HG02759 (cell line): ENCODE data around the gene ME2.
"Not testable (repeated sequence)": the region's sequence is repeated elsewhere in the genome, so short reads cannot be mapped to it uniquely, and the experiment has no call there.

Experiments used
- ATAC-seq: cut with Tn5 transposase; IDR thresholded peaks from one replicate; pipeline ENCODE4 v1.9.1; 2021; ENCODE audit warnings: mild to moderate bottlenecking, moderate library complexity; ENCODE audit not compliant: unreplicated experiment

The ME2 gene

DNA sequence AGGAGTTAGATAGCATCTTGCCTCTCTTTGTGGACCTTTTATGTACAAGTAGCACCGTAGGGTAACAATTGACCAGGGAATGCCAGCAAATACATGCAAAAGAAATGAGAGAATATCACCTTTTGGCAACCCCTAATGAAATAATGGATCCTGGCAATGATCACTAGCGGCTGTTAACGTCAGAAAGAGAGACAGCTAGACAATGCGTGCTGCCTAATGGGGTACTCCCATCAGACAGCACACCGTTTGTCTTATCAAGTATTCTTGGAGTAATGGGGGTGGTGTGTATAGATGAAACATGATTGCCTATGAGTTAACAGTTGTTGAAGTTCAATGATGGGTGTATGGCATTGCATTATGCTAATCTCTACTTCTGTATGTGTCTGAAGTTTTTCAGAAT, 90.5 kb downstream of the ME2 start:
- no peak for ATAC-seq

DNA sequence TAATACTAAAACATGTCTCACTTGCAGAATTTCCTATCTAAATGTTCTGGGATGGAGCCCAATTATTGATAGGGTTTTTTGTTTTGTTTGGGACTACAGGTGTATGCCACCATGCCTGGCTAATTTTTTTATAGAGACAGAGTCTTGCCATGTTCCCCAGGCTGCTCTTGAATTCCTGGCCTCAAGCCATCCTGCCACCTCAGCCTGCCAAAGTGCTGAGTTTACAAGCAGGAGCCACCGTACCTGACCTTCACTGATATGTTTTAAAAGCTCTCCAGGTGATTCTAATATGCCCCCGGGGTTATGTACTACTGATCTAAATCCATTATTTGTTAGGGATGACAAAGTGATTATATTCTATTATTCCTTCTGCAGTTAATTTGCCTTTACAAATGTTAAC, 91.1 kb downstream of the ME2 start:
- no peak for ATAC-seq

DNA sequence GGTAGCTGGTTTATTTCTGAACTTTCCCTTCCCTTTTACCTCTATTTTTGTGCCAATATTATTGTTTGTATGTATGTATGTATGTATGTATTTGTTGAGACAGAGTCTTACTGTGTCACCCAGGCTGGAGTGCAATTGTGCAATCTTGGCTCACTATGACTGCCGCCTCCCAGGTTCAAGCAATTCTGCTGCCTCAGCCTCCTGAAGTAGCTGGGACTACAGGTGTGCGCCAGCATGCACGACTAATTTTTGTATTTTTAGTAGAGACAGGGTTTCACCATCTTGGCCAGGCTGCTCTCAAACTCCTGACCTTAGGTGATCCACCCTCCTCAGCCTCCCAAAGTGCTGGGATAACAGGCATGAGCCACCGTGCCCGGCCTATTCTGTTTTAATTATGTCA, 93.5 kb downstream of the ME2 start:
- not testable (repeated sequence) for ATAC-seq

DNA sequence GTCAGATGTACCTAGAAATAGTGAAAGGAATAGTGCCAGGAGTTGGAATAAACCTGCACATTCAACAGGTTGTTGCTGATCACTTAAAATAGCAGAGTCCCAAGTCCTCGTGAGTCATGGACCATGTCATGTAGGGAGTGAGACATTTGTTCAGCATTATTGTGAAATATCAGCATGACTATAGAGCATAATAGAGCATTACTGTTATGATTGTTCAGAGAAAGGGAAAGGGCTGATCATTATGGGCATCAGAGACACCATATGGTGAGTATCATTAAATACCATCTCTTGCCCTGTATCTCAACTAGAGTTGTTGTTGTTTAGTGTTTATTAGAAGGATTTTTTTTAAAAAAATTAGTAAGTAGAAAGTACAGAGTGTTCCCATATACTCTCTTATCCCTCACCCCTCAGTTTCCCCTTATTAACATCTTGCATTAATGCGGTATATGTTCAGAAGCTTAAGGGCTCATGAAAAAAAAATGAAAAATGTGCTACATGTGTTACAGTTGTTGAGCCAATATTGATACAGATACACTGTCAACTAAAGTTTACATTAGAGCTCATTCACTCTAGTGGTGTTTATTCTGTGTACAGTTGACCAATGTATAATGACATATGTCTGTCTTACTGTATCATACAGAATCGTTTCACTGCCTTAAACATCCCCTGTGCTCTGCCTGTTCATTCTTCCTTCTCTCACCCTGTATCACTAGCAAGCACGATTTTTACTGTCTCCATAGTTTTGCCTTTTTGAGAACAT, 94.6 kb downstream of the ME2 start:
- ATAC-seq, result no peak

DNA sequence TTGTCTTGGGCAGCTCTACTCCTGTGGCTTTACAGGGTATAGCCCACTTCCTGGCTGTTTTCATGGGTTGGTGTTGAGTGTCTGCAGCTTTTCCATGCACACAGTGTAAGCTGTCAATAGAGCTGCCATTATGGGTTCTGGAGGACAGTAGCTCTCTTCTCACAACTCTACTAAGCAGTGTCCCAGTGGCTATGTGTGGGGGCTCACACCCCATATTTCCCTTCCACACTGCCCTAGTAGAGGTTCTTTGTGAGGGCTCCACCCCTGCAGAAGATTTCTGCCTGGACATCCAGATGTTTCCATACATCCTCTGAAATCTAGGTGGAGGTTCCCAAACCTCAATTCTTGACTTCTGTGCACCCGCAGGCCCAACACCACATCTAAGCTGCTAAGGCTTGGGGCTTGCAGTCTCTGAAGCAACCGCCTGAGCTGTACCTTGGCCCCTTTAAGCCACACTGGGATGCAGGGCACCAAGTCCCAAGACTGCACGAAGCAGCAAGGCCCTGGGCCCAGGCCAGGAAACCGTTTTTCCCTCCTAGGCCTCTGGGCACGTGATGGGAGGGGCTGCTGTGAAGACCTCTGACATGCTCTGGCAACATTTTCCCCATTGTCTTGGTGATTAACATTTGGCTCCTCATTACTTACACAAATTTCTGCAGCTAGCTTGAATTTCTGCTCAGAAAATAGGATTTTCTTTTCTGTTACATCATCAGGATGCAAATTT, 98.3 kb downstream of the ME2 start:
- ATAC-seq, result no peak

DNA sequence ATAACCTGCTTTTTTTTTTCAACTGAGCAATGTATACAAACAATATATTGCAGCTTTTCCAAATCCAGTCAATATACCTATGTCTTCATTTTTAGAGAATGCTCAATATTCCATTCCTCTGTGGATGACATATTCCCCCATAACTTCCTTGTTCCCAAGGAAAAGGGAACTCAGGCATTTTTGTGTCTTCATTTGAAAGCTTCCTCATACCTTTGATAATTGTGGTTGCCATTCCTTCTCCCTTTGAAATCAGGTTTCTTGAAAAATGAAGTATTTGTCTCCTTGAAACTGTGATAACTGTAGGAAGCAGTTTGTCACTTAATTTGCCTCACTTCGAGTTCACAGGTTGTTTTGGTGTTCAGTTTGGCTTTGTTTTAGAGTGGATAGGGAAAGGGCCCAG, 102.5 kb downstream of the ME2 start:
- no peak for ATAC-seq

DNA sequence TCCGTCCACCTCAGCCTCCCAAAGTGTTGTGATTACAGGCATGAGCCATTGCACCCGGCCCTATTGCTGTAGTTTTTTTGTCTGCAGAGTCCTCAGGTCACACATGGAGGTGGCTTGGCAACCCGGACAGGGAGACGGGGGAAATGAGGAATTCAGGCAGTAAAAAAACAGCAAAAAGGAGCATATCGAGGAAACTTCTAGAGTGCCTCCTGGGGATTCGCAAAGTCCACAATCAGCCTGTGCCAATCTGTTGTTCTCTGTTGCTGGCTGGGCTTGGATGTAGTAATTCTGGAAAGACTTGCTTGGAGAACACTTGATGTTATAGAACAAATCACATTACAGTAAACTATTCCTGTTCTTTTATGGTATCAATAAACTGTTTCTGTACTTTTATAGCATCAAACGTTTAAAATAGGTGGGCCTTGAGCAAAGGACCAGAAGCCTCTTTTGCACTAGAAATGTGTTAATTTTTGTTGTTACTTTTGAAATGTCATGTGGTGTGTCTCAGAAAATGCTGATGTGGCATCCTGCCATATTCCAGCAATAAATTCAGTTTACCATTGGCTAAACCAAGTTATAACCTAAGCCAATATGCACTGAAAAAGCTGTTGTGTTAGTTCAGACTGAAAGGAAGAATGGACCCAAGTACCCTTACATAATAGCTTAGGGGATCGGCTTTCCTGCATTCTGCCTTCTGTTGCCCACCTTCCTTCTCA, 103.3 kb downstream of the ME2 start:
- ATAC-seq, result no peak

DNA sequence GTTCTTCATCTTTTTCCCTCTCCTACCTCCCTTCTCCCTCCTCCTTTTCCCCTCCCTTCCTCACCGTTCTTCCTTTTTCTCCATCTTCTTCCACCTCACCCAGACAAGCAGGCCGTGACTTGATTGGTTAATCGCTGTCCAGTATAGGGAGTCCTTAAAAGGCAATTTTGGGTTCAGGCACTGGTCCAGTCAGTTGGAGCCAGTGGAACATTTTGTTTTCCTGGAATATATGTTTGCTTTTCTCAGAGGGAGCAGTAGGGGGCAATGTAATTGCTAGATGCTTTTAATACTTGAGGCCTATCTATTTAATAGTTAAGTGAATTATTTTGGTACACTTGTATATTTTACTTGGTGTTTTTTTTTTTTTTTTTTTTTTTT, 103.9 kb downstream of the ME2 start:
- ATAC-seq, result no peak

DNA sequence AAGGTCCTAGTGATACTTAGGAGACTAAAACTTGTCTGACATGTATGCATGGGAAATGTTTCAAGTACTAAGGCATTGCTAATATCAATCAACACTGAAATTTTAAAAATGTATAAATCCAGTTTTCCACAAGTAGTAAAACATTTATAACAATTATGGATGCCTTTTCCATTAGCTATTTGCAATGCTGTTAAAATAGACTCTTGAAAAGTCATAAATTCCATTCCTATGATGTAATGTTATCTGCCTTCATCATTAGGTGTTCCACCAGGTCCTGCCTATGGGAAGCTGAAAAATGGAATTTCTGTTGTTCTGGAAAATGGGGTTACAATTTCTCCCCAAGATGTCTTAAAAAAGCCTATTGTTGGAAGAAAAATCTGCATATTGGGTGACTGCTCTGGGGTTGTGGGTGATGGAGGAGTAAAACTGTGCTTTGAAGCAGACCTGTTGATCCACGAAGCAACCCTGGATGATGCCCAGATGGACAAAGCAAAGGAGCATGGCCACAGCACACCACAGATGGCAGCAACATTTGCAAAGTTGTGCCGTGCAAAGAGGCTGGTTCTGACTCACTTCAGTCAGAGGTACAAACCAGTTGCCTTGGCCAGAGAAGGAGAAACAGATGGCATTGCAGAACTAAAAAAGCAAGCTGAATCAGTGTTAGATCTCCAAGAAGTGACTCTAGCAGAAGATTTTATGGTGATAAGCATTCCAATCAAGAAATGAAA, 107.6 kb downstream of the ME2 start:
- no peak for ATAC-seq

DNA sequence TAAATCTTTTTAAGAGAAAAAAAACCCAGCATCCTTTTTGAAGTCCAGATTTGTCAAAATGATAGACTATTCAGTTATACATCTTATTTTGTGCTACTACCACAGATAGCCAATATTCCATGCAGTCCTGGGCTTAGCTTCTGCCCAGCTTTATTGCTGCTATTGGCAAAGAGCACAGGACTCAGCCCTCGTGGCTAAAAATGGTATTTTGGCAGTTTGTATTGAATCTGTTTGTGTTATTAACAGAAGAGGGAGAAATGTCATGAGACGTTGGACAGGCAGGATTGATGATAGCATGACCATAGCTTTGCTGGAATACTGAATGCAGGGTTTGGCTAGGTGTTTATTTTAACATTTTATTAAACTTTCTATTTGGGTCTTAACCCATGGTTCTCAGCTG, 108.3 kb downstream of the ME2 start:
- ATAC-seq, result no peak

DNA sequence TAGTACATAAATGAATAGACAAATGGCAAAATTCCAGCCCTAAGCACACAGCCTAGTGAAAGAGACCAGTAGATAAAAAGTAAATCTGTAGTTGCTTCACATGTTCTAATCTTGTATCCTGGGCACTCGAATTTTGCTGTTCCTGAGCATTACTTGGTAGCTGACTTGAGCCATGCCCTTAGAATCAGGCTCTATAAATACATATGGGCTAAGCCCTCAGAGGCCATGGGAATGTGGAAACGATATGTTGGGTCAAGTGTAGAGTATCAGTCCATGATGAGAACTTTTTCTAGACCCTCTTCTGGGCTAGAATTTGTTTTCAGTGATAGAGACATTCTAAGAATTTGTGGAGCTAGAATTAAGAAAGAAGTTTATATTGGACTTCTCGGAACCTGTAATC, 110.8 kb downstream of the ME2 start:
- no peak for ATAC-seq

DNA sequence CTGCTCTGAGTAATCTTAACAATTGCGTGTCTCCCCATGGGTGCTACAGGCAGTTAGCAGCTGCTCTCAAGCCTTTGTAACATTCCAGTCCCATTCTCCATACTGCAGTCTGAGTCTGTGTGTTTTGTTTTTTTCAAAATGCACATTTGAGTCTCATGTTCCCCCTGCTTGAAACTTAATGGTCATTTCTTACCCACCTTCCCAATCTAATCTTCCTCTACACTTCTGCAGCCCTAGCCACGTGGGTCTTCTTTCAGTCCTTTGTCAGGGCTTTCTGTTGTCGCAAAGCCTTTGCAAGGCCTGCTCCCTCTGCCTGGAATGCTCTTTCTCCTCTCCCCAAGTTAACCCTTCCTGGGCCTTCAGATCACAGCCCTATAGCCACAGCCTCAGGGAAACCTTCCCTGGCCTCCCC, 113.4 kb downstream of the ME2 start:
- no peak for ATAC-seq

DNA sequence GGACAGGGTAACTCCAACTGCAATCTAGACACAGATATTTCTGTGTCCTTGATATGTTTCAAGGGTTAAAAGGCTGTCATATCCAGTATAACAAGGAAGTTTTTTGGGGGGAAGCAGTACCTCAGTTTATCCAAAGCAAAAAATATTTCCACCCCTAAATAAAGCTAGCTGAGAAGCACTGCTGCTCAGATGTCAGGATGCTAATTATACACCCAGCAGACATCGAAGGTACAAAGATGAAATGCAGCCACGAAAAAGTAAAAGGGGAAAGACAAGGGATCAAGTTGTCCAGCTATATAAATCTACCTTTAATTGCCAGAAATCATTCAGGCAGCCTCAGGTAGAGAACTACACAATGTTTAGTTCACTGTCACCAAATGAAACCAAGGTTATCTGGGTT, 115.1 kb downstream of the ME2 start:
- no peak for ATAC-seq

DNA sequence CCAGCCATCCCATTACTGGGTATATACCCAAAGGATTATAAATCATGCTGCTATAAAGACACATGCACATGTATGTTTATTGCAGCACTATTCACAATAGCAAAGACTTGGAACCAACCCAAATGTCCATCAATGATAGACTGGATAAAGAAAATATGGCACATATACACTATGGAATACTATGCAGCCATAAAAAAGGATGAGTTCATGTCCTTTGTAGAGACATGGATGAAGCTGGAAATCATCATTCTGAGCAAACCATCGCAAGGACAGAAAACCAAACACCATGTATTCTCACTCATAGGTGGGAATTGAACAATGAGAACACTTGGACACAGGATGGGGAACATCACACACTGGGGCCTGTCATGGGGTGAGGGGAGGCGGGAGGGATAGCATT, 124.3 kb downstream of the ME2 start:
- not testable (repeated sequence) for ATAC-seq
